Panc1 (cell line): Measurements from ENCODE around the gene RPL37A. TPM values are rescaled to one million over a fixed set of nuclear protein-coding genes. Genes with fewer than 3 reads are reported as not detected.
A peak's percentile ranks its signal among the peaks of the same experiment; 100 is the strongest.

Experiments used
- ATAC-seq: fragments of 200-7000 bp; cut with Tn5 transposase; 2 replicates; pipeline ENCODE4 v1.9.1; 2020; ENCODE audit warnings: mild to moderate bottlenecking, moderate library complexity
- BruUV-seq: library from RNA; stranded (reverse); fragments of 400-500 nt; replicated peaks from 2 replicates; lab custom pipeline; 2021; lab: Mats Ljungman, UMichigan
- CTCF ChIA-PET: fragments of 300-600 bp; sonication (Branson Sonifier 250); formaldehyde crosslinking; loops from one replicate; lab custom pipeline; 2022; ENCODE audit warnings: antibody characterized with exemption; lab: Charles Lee
- POLR2A ChIA-PET: fragments of 300-600 bp; sonication (Branson Sonifier 250); formaldehyde crosslinking; loops from one replicate; lab custom pipeline; 2022; ENCODE audit warnings: antibody characterized with exemption; lab: Charles Lee
- DNase-seq: peaks from one replicate; pipeline ENCODE4 v3.0.0-alpha.2; 2010; ENCODE audit warnings: low read depth, low spot score
- H3K27ac ChIP-seq: 2 replicates; pipeline ENCODE4 v1.5.1; 2011; ENCODE audit warnings: mild to moderate bottlenecking, low read length, inconsistent platforms
- H3K27me3 ChIP-seq: fragments of 200-500 bp; sonication (Bioruptor generic); 2 replicates; pipeline ENCODE4 v1.6.0; 2014; ENCODE audit warnings: low read length, inconsistent platforms; ENCODE audit not compliant: control insufficient read depth, insufficient read depth
- H3K36me3 ChIP-seq: fragments of 200-500 bp; sonication (Bioruptor generic); 2 replicates; pipeline ENCODE4 v1.5.1; 2014; ENCODE audit warnings: inconsistent platforms, mild to moderate bottlenecking, low read length, moderate library complexity; ENCODE audit not compliant: control insufficient read depth, insufficient read depth
- H3K4me1 ChIP-seq: 2 replicates; pipeline ENCODE4 v1.5.1; 2011; ENCODE audit warnings: inconsistent platforms, mild to moderate bottlenecking, low read length, moderate library complexity; ENCODE audit not compliant: control insufficient read depth, insufficient read depth
- H3K4me3 ChIP-seq, 2 experiments: 2 replicates each; pipeline ENCODE4 v1.5.1; 2011 to 2012; ENCODE audit warnings: low read depth in 2 of 2, low read length in 2 of 2, mild to moderate bottlenecking in 2 of 2, inconsistent platforms in 1 of 2, moderate library complexity in 1 of 2
- H3K9me3 ChIP-seq: fragments of 200-500 bp; sonication (Bioruptor generic); 2 replicates; pipeline ENCODE4 v1.5.1; 2014; ENCODE audit warnings: low read depth, mild to moderate bottlenecking, inconsistent platforms, low read length, moderate library complexity; ENCODE audit not compliant: control insufficient read depth, insufficient read depth
- CTCF ChIP-seq: fragments of 450-650 bp; IDR thresholded peaks from 2 replicates; pipeline ENCODE4 v1.5.1; 2017; ENCODE audit warnings: mild to moderate bottlenecking
- POLR2AphosphoS5 ChIP-seq: IDR thresholded peaks from 2 replicates; pipeline ENCODE4 v1.6.1; 2012; ENCODE audit warnings: mild to moderate bottlenecking, low read depth, low read length, moderate library complexity
- REST ChIP-seq, 2 experiments: IDR thresholded peaks; 2 replicates each; pipeline ENCODE4 v1.6.1; 2011 to 2012; ENCODE audit warnings: low read depth in 2 of 2, control low read depth in 1 of 2, low read length in 1 of 2, mild to moderate bottlenecking in 1 of 2, moderate library complexity in 1 of 2; ENCODE audit not compliant: insufficient read depth in 1 of 2
- SIN3A ChIP-seq: IDR thresholded peaks from 2 replicates; pipeline ENCODE4 v1.6.1; 2012; ENCODE audit warnings: low read depth, mild to moderate bottlenecking, low read length, moderate library complexity, borderline replicate concordance; ENCODE audit not compliant: insufficient read depth
- TCF7L2 ChIP-seq: IDR thresholded peaks from 2 replicates; pipeline ENCODE4 v1.6.1; 2011; ENCODE audit warnings: mild to moderate bottlenecking, low read depth, low read length, inconsistent platforms
- in situ Hi-C: cut with HindIII; loops from 2 replicates; pipeline ENCODE4 v1.10.0; 2016; ENCODE audit warnings: low sequenced_read_pairs, low pct_unique_long_range_greater_than_20kb
- intact Hi-C: fragments of 100-400 bp; cut with micrococcal nuclease; formaldehyde crosslinking; loops from one replicate; pipeline ENCODE4 v1.10.0; 2022; ENCODE audit not compliant: unreplicated experiment
- total RNA-seq: library from RNA; stranded (reverse); gene quantifications from one replicate; pipeline ENCODE4 v1.2.1, GENCODE V29; 2021; ENCODE audit not compliant: unreplicated experiment

The RPL37A gene
- total RNA-seq, 1 experiment from 2014 or later, result 1,826 TPM

DNA sequence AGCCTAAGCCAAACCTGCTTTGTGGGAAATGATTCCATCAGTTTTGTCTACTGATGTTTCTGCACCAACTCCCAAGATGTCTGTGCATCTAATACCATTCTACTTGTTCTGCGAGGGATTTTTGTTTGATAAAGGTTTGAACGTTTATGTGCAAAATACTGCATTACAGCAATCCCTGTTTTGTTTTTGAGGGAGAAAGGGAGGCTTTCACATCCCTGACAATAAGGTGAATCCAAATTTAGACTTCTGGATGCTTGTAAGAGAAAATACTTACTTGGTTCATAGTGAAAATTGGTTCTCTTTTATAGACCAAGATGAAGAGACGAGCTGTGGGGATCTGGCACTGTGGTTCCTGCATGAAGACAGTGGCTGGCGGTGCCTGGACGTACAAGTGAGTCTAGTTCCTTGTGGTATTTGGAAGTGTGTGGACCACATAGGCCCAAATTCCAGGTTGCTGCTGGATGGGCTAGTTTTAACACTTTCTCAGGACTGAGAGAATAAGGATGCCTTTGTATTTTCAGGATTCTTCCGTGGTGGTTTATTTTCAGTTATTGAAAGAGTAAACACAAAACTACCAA, 1.1 kb downstream of the RPL37A start:
- intact Hi-C loops (no loop called here), in situ Hi-C loops (no loop called here)
- no peak for ATAC-seq
- H3K27me3 ChIP-seq, result no peaks in the 10 kb centered on the region
- DNase-seq, result no peak
- ChIA-PET POLR2A (interaction anchor here (0.5 kb wide), 1 partner anchor 41 kb away, joined by 8 read pairs; no protein-coding TSS in a partner anchor), CTCF (no interaction called here)
- peaks cover 38% of the 10 kb centered on the region for H3K36me3 ChIP-seq
- peak overlapping the region; percentile 98 for H3K27ac ChIP-seq
- no peak for TF ChIP-seq TCF7L2
- TF ChIP-seq POLR2AphosphoS5, result 0 out of 2 replicates have a peak, but pooled peaks have one; percentile 6
- TF ChIP-seq CTCF, result no peak
- H3K9me3 ChIP-seq, result no peaks in the 10 kb centered on the region
- peak overlapping the region; percentile 89 to 93 for H3K4me3 ChIP-seq
- TSS peak; percentile 81 for BruUV-seq
- peaks cover 20% of the 10 kb centered on the region for H3K4me1 ChIP-seq

- no TSS peak for BruUV-seq
- Histone ChIP-seq H3K36me3 (peaks cover 38% of the 10 kb centered on the region), H3K9me3 (no peaks in the 10 kb centered on the region), H3K4me3 (peak overlapping the region; percentile 89 to 93), H3K27me3 (no peaks in the 10 kb centered on the region), H3K4me1 (peaks cover 20% of the 10 kb centered on the region), H3K27ac (peak overlapping the region; percentile 98)
- TF ChIP-seq CTCF, result no peak
- TF ChIP-seq REST (IDR thresholded peaks at IDR 0.05; ENCODE audit: insufficient read depth in 1 of 2, low read depth in 2 of 2, low read length in 1 of 2), result no peak
- no peak for TF ChIP-seq POLR2AphosphoS5
- no peak for TF ChIP-seq TCF7L2
- TF ChIP-seq SIN3A, result no peak
- CTCF ChIA-PET, result no interaction called here
- intact Hi-C loops, result no loop called here
- in situ Hi-C loops, result no loop called here
- no peak for DNase-seq
- ATAC-seq, result no peak
- POLR2A ChIA-PET, result interaction anchor here (0.6 kb wide), 2 partner anchors 169 to 244 kb away, joined by 6 to 7 read pairs; no protein-coding TSS in a partner anchor
These were observed 1.9 kb downstream of the RPL37A start for GRCh38 chr2:216500572-216500971.
